Measurements from ENCODE around the gene SLC16A4. TPM values are rescaled to one million over a fixed set of nuclear protein-coding genes. Genes with fewer than 3 reads are reported as not detected.

SLC16A4 gene
- total and polyA plus RNA-seq, 2 donors (not counting 1 experiment from before 2014, with no cell fraction given) = 0.39 to 2.6 TPM

- Mint-ChIP-seq H3K9me3 (ENCODE audit: insufficient read depth) (no peaks in the 10 kb centered on the region), H3K4me3 (no peak overlapping the region), H3K27me3 (no peaks in the 10 kb centered on the region), H3K27ac (no peak overlapping the region), H3K4me1 (no peaks in the 10 kb centered on the region)
- H3K27me3 ChIP-seq (replicated peaks in 1 of 4; ENCODE audit: control extremely low read depth in 1 of 4, control insufficient read depth in 3 of 4, insufficient read depth in 4 of 4, low read length in 3 of 4) = no peaks in the 10 kb centered on the region
- TF ChIP-seq EZH2 (IDR thresholded peaks at IDR 0.05; ENCODE audit: borderline replicate concordance, insufficient read depth, low read depth, low read length, poor library complexity, severe bottlenecking) (no peak), CTCF (IDR thresholded peaks at IDR 0.05) (no peak)
- H3K4me1 ChIP-seq (ENCODE audit: control insufficient read depth in 2 of 2, insufficient read depth in 2 of 2, low read length in 2 of 2) = no peaks in the 10 kb centered on the region
- ChIA-PET CTCF (interaction anchor here (2.3 to 19.5 kb wide), 2 partner anchors 91 to 113 kb away, joined by 6 to 838 read pairs; partner anchors contain the start of gene KCNC4), POLR2A (interaction anchor here (0.7 kb wide), 1 partner anchor 63 kb away, joined by 4 read pairs; no protein-coding TSS in a partner anchor)
- no peak overlapping the region for H3K27ac ChIP-seq (ENCODE audit: low read length in 2 of 2)
- no peaks in the 10 kb centered on the region for H3K36me3 ChIP-seq (replicated peaks in 1 of 2; ENCODE audit: control extremely low read depth in 1 of 2, control insufficient read depth in 1 of 2, extremely low read depth in 1 of 2, insufficient read depth in 2 of 2, low read length in 1 of 2)
- no peak for DNase-seq
- WGBS (ENCODE audit: insufficient coverage) = no CpG with 5 or more reads among the region's 2 CpGs
- no peaks in the 10 kb centered on the region for H3K9me3 ChIP-seq (ENCODE audit: control extremely low read depth in 1 of 3, control insufficient read depth in 2 of 3, insufficient read depth in 1 of 3, low read length in 2 of 3)
- intact Hi-C loops (cut with micrococcal nuclease) = no loop called here
- H3K4me3 ChIP-seq (ENCODE audit: control extremely low read depth in 1 of 5, extremely low read depth in 1 of 5, insufficient read depth in 1 of 5, low read depth in 2 of 5, low read length in 4 of 5) = no peak overlapping the region
- H4K20me1 ChIP-seq (ENCODE audit: control insufficient read depth, insufficient read depth, low read length, poor library complexity, severe bottlenecking) = no peaks in the 10 kb centered on the region
- H3K4me2 ChIP-seq (replicated peaks; ENCODE audit: low read depth, low read length, poor library complexity, severe bottlenecking) = no peak overlapping the region
- H2AFZ ChIP-seq (ENCODE audit: insufficient read depth, low read depth, low read length, poor library complexity, severe bottlenecking) = no peak overlapping the region
- H3K79me2 ChIP-seq (ENCODE audit: control insufficient read depth, insufficient read depth, low read length) = no peaks in the 10 kb centered on the region
- no peak overlapping the region for H3K9ac ChIP-seq (ENCODE audit: low read length)
- no peak for ATAC-seq (ENCODE audit: low read depth)
Observed at GRCh38 chr1:110321045-110321444, 69.8 kb downstream of the SLC16A4 start.

- ATAC-seq (ENCODE audit: low read depth) (no peak), DNase-seq (no peak)
- no peak for TF ChIP-seq CTCF (IDR thresholded peaks at IDR 0.05)
- Histone ChIP-seq H3K79me2 (ENCODE audit: control insufficient read depth, insufficient read depth, low read length) (no peaks in the 10 kb centered on the region), H3K27me3 (replicated peaks in 1 of 4; ENCODE audit: control extremely low read depth in 1 of 4, control insufficient read depth in 3 of 4, insufficient read depth in 4 of 4, low read length in 3 of 4) (no peaks in the 10 kb centered on the region), H3K4me2 (replicated peaks; ENCODE audit: low read depth, low read length, poor library complexity, severe bottlenecking) (no peak overlapping the region), H3K4me3 (ENCODE audit: control extremely low read depth in 1 of 5, extremely low read depth in 1 of 5, insufficient read depth in 1 of 5, low read depth in 2 of 5, low read length in 4 of 5) (no peak overlapping the region), H3K4me1 (ENCODE audit: control insufficient read depth in 2 of 2, insufficient read depth in 2 of 2, low read length in 2 of 2) (no peaks in the 10 kb centered on the region), H4K20me1 (ENCODE audit: control insufficient read depth, insufficient read depth, low read length, poor library complexity, severe bottlenecking) (no peaks in the 10 kb centered on the region), H3K9ac (ENCODE audit: low read length) (no peak overlapping the region), H3K36me3 (replicated peaks in 1 of 2; ENCODE audit: control extremely low read depth in 1 of 2, control insufficient read depth in 1 of 2, extremely low read depth in 1 of 2, insufficient read depth in 2 of 2, low read length in 1 of 2) (no peaks in the 10 kb centered on the region), H2AFZ (ENCODE audit: insufficient read depth, low read depth, low read length, poor library complexity, severe bottlenecking) (no peak overlapping the region), H3K9me3 (ENCODE audit: control extremely low read depth in 1 of 3, control insufficient read depth in 2 of 3, insufficient read depth in 1 of 3, low read length in 2 of 3) (no peaks in the 10 kb centered on the region), H3K27ac (ENCODE audit: low read length in 2 of 2) (no peak overlapping the region)
- ChIA-PET CTCF (interaction anchor here (19.5 kb wide), 1 partner anchor 112 kb away, joined by 838 read pairs; the partner anchor contains the start of gene KCNC4), POLR2A (no interaction called here)
- WGBS (ENCODE audit: insufficient coverage) = 100% methylated on average over 1 of the region's 1 CpG
- Mint-ChIP-seq H3K4me1 (no peaks in the 10 kb centered on the region), H3K27me3 (no peaks in the 10 kb centered on the region), H3K27ac (no peak overlapping the region), H3K4me3 (no peak overlapping the region), H3K9me3 (ENCODE audit: insufficient read depth) (no peaks in the 10 kb centered on the region)
- intact Hi-C loops (cut with micrococcal nuclease) = no loop called here
Observed at GRCh38 chr1:110320168-110320518, 70.7 kb downstream of the SLC16A4 start.
